Endothelial cell of hepatic sinusoid (primary cell): ENCODE results near the gene UGGT1.
"Not testable (repeated sequence)": the region's sequence is repeated elsewhere in the genome, so short reads cannot be mapped to it uniquely, and the experiment has no call there.

Source experiments
- in situ Hi-C: cut with HindIII; loops from 2 replicates; pipeline ENCODE4 v1.10.0; 2017; ENCODE audit warnings: low sequenced_read_pairs

UGGT1 gene

GRCh38 chr2:128169933-128170709 is 79.1 kb downstream of the UGGT1 start:
- in situ Hi-C loops: no loop called here

GRCh38 chr2:128170776-128171175 is 79.8 kb downstream of the UGGT1 start:
- in situ Hi-C loops: no loop called here

GRCh38 chr2:128172191-128172590 is 81.2 kb downstream of the UGGT1 start:
- in situ Hi-C loops: no loop called here

- in situ Hi-C loops: not testable (repeated sequence)
Measured at GRCh38 chr2:128174067-128174466, 83.1 kb downstream of the UGGT1 start.

GRCh38 chr2:128177315-128177714 is 86.3 kb downstream of the UGGT1 start:
- in situ Hi-C loops: no loop called here

GRCh38 chr2:128178149-128178649 is 87.2 kb downstream of the UGGT1 start:
- in situ Hi-C loops: no loop called here

- in situ Hi-C loops: no loop called here
Measured at GRCh38 chr2:128178650-128179460, 87.9 kb downstream of the UGGT1 start.

- in situ Hi-C loops: no loop called here
Measured at GRCh38 chr2:128179461-128179755, 88.4 kb downstream of the UGGT1 start.

GRCh38 chr2:128180031-128180430 is 89.0 kb downstream of the UGGT1 start:
- in situ Hi-C loops: no loop called here

- in situ Hi-C loops: no loop called here
Measured at GRCh38 chr2:128185576-128185975, 94.6 kb downstream of the UGGT1 start.

GRCh38 chr2:128187032-128187654 is 96.1 kb downstream of the UGGT1 start:
- in situ Hi-C loops: no loop called here

GRCh38 chr2:128195435-128195984 is 104.5 kb downstream of the UGGT1 start:
- in situ Hi-C loops: no loop called here

GRCh38 chr2:128196026-128196425 is 105.0 kb downstream of the UGGT1 start:
- in situ Hi-C loops: no loop called here

- in situ Hi-C loops: no loop called here
Measured at GRCh38 chr2:128196471-128196931, 105.5 kb downstream of the UGGT1 start.

GRCh38 chr2:128197059-128197458 is 106.1 kb downstream of the UGGT1 start:
- in situ Hi-C loops: no loop called here

GRCh38 chr2:128198656-128199055 is 107.7 kb downstream of the UGGT1 start:
- in situ Hi-C loops: no loop called here

- in situ Hi-C loops: no loop called here
Measured at GRCh38 chr2:128199141-128199540, 108.1 kb downstream of the UGGT1 start.

GRCh38 chr2:128202791-128203190 is 111.8 kb downstream of the UGGT1 start:
- in situ Hi-C loops: no loop called here

GRCh38 chr2:128206245-128206644 is 115.2 kb downstream of the UGGT1 start:
- in situ Hi-C loops: no loop called here

- in situ Hi-C loops: no loop called here
Measured at GRCh38 chr2:128208023-128208422, 117.0 kb downstream of the UGGT1 start.

GRCh38 chr2:128208631-128209324 is 117.8 kb downstream of the UGGT1 start:
- in situ Hi-C loops: not testable (repeated sequence)
